Anterior cingulate cortex (tissue), 58 donors: ENCODE measurements around the gene LMOD2.
"Not testable (repeated sequence)": the region's sequence is repeated elsewhere in the genome, so short reads cannot be mapped to it uniquely, and the experiment has no call there.

Experiments
- DNase-seq, 58 donors: peaks; one replicate each; lab custom pipeline; 2025; lab: John Stamatoyannopoulos, UW

LMOD2 gene, protein sequence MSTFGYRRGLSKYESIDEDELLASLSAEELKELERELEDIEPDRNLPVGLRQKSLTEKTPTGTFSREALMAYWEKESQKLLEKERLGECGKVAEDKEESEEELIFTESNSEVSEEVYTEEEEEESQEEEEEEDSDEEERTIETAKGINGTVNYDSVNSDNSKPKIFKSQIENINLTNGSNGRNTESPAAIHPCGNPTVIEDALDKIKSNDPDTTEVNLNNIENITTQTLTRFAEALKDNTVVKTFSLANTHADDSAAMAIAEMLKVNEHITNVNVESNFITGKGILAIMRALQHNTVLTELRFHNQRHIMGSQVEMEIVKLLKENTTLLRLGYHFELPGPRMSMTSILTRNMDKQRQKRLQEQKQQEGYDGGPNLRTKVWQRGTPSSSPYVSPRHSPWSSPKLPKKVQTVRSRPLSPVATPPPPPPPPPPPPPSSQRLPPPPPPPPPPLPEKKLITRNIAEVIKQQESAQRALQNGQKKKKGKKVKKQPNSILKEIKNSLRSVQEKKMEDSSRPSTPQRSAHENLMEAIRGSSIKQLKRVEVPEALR

DNA sequence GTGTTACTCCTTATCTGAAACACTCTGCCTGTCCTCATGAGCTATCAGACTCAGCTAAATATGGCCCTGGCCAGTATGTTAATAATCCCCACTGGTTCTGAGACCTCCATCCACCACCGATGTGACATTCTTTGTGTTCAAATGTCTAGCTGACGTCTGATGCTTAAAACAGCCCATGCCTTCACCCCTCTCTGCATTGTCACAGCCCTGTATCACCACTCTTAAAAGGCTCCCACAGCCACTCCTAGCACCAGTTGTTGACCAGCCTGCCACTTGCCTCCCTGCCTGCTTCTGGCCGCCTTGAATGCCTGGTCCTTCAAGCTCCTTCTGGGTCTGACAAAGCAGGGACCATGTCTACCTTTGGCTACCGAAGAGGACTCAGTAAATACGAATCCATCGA is at the start of gene LMOD2:
LMOD2 (plus strand) TSS at position 253 of the 400 bp plus-strand sequence; CDS start at position 351, 98 bp downstream.
- no peak for DNase-seq

DNA sequence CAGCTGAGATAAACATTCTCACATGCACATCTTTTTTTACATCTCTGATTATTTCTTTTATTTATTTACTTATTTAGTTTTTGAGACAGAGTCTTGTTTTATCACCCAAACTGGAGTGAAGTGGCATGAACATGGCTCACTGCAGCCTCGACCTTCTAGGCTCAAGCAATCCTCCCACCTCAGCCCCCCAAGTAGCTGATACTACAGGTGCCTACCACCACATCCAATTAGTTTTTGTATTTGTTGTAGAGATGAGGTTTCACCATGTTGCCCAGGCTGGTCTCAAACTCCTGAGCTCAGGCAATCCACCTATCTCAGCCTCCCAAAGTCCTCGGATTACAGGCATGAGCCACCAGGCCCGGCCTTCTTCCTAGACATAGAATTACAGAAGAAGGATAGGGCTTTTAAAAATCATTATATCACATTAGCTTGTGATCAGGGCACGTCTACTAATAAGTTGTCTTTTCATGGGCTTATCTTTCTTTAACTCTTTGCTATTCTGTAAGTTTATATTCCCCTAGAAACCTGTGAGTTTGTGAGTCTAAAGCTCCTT is 48.2 kb upstream of the LMOD2 start:
- DNase-seq = no peak

DNA sequence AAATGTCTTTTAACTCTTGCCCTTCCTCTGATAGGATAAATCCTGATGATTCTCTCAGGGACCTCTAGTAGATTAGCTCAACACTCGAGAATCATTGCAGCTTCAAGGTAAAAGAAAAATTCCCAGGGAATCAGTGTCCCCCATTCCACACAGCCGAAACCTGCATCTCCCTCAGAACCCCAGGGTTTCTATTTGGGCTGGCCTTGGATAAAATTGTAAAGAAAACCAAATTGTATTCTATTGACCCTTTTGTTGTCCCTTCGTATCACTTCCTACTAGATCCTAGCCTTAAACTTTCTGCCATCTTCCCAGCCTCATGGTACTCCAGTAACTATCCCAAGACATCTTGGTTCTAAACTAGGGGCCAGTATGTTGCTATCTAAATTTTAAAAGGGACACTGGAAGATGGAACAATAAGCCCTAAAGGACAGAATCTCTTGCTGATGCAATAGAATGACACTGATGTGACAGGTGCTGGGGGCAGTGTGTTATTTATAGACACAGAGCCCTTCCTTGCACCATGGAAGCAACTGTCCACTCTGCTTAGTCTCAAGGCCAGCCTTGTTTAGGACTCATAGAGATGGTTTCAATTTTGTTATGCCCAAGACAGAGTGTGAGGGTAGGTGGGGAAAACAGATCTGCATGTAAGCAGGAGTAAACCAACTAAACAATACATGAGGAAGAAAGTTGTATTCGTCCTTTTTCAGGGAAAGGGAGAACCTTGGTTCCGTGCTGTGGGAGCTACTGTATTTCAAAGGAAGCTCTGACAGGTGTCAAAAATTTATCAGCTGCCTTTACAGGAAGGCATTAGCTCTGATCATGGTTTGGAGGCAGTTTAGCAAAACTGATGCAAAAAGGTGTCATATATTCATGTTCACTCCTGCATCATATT is 46.4 kb upstream of the LMOD2 start:
- DNase-seq = no peak

DNA sequence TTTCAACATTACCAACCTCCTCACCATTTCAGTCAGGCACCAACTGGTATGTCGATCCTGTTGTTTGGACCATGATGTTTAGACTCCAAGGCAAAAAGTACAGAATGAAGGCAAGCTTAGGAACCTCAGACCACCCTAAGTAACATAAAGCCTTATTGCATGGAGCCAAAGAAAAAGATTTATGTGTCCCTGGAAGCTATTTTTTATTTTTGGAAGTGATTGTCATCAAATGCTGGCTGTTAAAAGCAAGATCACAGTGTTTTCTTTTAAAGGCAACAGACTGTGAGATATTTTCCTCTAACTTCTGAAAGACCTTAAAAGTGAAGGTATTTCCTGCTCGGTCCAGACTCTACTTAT is 45.8 kb upstream of the LMOD2 start:
- DNase-seq = no peak

DNA sequence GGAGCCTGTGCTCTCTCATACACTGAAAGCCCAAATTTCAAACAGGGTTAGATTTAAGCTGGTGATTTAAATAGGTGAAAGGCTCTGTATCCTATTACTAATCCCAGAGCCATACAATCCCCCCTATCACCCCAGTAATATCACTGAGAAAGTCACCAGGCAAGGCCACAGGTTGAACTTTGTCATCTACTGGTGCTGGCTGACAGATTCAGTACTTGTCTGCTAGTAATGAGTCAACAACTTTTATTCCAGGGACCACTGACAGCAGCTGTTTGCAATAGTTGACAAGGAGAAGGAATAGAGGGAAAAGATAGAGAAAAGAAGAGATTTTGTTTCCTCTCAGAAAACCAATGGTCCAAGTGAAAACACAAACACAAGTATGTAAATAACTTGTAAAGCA is 43.6 kb upstream of the LMOD2 start:
- no peak for DNase-seq

DNA sequence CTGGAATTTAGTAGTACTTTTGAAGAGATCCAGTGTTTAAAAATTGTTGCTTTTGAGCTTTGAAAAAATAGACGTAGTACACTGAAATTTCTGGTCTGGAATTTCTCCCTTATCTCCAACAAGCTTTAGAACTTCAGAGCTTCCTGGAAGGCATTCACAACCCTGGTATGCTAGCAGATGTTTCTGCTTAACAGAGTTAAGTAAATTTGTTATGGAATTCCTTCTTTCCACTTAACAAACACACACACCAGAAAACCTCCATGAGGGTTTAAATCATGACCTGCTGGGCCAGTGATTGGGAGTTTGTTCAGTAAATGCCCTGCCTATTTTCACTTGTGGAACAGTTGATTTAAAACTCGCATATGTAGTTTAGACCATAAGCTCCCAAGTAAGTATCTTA is 40.3 kb upstream of the LMOD2 start:
- no peak for DNase-seq

DNA sequence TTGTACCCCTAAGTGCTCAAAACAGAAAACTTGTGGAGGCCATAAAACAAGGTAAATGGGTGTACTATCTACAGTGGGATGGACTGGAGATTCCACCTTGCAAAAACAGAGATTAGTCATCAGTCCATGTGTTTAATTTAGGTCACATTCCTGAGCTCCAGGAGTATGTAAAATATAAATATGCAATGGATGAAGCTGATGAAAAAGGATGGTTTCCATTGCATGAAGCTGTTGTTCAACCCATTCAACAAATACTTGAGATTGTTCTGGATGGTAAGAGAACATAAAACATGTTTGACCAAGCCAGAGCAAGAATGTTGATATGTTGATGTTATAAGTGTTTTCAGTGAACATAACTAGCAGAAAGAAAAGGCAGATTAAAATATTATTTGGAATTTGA is 39.4 kb upstream of the LMOD2 start:
- no peak for DNase-seq

DNA sequence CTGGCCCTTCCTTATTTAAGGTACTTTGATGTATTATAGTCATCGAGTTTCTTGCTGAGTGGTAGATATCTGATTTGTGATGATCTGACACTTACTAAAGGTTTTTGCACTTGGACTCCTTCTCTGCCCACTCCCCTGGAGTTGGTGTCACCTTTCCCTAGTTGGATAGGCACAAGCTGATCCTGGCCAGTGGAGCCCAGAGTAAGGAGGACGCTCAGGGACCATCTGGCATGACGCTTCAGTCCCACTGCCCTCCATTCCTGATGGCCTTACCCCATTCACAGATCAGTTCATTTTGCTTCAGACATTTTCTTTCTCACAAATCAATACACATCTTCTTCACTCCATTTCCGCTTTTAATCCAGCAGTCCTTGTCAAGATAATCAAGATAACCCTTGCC is 34.0 kb upstream of the LMOD2 start:
- DNase-seq = no peak

DNA sequence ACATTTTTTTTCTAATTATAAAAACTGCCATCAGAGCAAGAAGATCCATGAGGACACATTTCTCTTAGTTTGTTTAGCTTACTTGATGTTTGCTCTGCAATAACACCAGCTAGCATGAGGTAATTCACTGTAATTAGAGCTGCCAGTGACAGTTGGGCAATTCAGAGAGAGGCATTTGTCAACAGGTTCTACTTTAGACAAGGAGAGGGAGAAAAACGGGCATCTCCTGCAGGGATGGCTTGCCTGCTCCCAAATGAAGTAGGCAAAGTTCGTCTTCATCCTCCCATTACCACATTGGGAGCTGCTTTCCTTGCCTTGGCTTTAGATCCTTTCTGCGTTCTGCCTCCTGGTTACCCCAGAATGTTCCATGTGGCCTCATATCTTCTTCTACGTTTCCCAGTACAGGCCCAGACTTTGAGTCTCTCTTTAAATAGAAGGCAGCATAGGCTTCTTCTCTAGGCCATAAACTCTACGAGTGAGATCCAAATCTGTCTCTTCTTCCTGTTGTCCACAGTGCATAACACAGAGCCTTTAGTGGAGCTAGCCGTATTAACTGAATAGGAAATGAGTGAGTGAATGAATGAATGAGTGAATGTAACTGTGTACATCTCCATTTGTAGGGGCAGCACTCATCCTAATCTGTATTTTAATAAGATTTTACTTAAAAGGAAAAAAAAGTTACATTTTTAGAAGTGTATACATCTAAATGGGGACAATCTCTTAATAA is 32.8 kb upstream of the LMOD2 start:
- DNase-seq = no peak

DNA sequence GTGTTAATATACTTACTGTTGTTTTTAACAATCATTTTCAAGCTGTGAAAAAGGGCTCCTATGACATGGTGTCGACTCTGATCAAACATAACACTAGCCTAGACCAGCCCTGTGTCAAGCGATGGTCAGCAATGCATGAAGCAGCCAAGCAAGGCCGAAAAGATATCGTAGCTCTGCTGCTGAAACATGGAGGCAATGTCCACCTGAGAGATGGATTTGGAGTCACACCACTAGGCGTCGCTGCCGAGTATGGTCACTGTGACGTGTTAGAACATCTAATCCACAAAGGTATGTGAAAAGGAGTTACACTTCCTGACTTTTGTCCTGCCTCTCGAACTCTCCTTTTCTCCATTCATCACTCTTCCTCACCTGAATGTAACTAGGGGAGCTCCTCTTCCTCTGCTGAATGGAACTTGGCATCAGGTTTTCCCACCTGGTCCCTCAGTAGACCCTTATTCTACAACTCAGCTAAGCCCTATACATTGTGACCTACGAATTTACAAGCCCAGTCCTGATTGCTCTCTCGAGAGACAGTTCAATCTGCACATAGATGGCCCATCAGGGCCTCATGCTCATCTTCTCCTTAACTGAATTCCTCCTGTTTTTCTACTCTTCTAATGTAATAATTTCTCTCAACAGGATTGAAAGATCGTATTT is 31.0 kb upstream of the LMOD2 start:
- DNase-seq = peak in 2 of 58 donors; percentile 0 to 1

DNA sequence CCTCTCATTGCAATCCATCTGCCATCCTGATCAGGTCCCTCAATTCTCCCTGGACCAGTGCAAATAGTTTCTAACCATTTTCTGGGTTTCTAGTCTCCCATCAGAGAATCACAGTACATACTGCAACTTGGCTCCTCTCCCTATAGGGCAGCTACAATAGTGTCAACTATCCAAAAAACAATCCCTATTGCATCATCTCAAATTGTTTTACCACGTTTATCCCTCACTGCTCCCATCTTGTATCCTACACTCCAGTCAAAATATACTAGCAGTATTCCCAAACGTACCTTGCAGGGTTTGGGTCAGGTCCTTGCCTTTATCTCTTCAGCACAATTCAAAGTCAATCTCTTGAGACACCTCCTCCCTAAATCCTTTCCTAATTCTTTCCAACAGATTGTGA is 30.4 kb upstream of the LMOD2 start:
- no peak for DNase-seq

DNA sequence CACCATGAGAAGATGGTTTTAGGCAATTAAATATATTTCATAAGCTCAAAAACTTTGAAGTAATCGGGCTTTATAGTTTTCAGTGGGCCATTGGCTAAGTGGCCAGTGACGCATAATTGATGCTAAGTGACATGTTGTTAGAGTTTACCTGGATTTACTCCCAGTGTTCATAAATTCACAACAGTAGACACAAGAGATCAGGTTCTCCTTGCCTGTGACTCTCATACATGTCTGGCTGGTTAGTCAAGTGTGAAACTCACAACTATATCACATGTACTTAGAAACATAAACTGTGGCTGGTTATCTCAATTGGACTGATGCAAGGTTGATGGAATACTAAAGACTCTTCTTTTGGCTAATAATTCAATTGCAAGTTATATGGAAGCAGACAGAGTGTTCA is 27.8 kb upstream of the LMOD2 start:
- DNase-seq = no peak

DNA sequence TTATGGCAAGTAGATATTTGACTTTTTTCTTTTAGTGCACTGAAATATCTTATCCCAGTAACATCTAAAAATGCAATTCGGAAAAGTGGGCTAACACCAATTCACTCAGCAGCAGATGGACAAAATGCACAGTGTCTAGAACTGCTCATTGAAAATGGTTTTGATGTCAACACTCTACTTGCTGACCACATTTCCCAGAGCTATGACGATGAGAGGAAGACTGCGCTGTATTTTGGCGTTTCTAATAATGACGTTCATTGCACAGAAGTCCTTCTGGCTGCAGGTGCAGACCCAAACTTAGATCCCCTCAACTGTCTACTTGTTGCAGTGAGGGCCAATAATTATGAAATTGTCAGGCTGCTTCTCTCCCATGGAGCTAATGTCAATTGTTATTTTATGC is 26.8 kb upstream of the LMOD2 start:
- DNase-seq = no peak

DNA sequence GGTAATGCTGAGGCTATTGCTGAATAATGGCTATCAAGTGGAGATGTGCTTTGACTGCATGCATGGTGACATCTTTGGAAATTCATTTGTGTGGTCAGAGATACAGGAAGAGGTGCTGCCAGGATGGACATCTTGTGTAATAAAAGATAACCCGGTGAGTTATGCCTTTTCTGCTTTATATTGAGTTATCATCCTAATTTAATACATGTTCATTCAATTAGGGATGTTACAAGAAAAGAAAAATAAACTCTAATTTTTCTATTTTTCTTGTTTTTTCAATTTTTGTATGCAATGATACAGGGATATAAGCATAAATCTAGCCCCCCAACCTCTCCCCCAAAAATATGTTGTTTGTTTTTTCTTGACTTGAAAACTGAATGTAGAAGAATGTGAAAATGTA is 26.4 kb upstream of the LMOD2 start:
- no peak for DNase-seq

DNA sequence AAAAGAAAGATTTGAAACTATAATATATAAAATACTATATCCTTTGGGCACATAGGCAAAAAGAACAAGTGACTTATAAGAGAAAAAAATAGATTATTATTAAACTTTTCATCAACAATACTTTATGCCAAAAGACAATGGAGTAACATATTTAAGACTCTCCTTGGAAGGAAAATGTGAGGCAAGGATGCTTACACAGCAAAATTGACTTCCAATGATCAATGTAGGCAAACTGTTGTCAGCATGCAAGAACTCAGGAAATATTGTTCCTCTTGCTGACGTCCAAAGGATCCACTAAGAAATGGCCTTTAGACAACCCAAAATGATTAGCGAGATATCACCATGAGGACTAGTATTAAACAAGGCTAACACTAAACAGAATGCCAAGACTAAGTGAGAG is 22.9 kb upstream of the LMOD2 start:
- no peak for DNase-seq

DNA sequence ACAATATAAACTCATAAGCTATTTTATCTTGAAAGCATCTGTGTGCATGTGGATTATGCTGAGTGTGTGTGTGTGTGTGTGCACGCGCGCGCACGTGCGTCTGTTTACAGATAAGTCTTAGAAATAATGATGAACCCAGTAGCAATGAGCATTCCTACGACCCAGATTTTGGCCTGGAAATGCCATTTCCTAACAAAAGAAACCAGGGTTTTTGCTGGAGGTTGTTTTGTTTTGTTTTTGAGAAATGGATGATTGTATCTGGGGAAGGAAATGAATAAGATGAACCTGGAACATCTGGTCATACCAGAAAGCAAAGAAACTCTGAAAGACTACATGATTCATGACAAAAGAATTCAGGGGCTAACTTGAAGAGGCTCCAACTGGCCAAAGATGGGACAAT is 22.1 kb upstream of the LMOD2 start:
- DNase-seq = no peak

DNA sequence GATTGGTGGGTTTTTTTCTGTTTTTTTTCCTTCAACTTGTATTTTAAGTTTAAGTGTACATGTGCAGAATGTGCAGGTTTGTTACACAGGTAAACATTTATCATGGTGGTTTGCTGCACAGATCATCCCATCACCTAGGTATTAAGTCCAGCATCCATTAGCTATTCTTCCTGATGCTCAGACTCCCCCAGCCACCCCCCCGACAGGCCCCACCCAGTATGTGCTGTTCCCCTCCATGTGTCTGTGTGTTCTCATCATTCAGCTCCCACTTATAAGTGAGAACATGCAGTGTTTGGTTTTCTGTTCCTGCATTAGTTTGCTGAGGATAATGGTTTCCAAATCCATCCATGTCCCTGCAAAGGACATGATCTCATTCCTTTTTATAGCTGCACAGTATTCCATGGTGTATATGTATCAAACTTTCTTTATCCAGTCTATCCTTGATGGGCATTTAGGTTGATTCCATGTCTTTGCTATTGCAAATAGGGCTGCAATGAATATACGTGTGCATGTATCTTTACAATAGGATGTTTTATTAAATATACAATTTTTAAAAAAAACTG is 21.6 kb upstream of the LMOD2 start:
- not testable (repeated sequence) for DNase-seq

DNA sequence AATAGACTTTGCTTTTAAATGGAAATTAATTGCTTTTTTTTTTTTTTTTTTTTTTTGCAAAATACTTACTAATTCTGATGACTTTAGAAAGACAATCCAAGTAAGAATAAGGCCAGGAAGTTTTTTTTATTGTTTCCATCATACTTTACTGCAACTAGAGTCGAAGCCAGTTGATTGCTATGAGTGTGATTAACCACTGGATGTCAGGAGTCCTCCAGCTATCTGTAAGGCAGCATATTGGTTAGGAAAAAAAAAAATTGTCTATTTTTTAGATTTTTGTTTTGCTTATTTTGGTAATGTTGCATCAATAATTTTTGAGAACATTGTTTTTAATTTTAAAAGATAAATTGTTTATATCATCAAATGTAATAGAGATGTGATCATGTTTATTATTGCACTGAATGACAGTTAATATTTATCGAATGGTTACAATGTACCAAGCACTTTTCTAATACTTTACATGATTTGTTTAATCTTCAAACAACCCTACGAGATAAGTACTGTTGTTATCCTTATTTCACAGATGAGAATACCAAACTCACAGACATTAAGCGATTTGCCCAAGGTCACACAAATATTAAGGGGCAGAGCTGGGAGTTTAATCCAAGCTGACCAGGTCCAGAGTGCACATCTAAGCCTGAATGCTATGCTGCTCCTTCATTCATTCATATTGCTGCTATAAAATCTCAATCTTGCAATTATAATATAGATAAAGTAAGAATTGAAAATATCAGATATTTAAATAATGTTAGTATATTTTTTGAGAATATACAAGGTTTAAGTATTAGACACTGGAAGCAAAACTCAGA is 19.9 kb upstream of the LMOD2 start:
- DNase-seq = no peak

DNA sequence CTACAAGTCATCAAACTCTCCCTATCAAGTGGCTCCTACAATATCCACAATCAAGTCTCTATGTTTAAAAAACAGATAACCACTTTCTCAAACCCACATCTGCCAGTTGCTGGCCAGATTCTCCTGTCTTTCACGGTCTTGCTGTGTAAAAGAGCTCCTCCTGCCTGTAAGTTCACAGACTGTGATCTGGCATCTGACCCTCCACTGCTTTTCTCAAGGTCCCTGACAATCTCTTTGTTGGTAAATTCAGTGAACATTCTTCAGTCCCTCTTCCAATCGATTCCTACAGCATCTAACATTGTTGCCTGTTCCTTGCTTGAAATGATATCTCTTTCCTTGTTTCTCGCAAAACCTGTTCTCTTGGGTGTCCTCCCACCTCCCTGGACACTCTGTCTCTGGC is 18.5 kb upstream of the LMOD2 start:
- no peak for DNase-seq
